ENCODE results near the gene LRRTM4. TPM values are rescaled to one million over a fixed set of nuclear protein-coding genes. Genes with fewer than 3 reads are reported as not detected.

LRRTM4 gene
- total and polyA plus RNA-seq, 2 of the 13 experiments (the other 11 are each of a cell fraction or from before 2014, with no cell fraction given) = 1.2 TPM

- TF ChIP-seq ZNF784 (CRISPR knock-in tag; IDR thresholded peaks at IDR 0.05; ENCODE audit: borderline replicate concordance) = no peak
- no peak for TF ChIP-seq ZNF20 (CRISPR knock-in tag; IDR thresholded peaks at IDR 0.05)
- TF ChIP-seq TFAP4 (IDR thresholded peaks at IDR 0.05; ENCODE audit: borderline replicate concordance, low read depth) = no peak
- TF ChIP-seq LRRFIP1 (CRISPR knock-in tag; conservative IDR thresholded peaks at IDR 0.05) = no peak
- TF ChIP-seq ZBTB1 (CRISPR knock-in tag; IDR thresholded peaks at IDR 0.05; ENCODE audit: borderline replicate concordance) = no peak
- no peak for TF ChIP-seq ZNF280B (CRISPR knock-in tag; IDR thresholded peaks at IDR 0.05; ENCODE audit: borderline replicate concordance)
- no peak for TF ChIP-seq PHF8 (CRISPR knock-in tag; IDR thresholded peaks at IDR 0.05)
- TF ChIP-seq ISL2 (CRISPR knock-in tag; IDR thresholded peaks at IDR 0.05) = no peak
- no peak for TF ChIP-seq NFAT5 (CRISPR knock-in tag; IDR thresholded peaks at IDR 0.05)
- no peak for TF ChIP-seq FOXA3 (CRISPR knock-in tag; IDR thresholded peaks at IDR 0.05)
- no peak for TF ChIP-seq NPAS2 (CRISPR knock-in tag; IDR thresholded peaks at IDR 0.05; ENCODE audit: borderline replicate concordance)
- no peak for TF ChIP-seq CENPX (CRISPR knock-in tag; IDR thresholded peaks at IDR 0.05)
Observed at GRCh38 chr2:77046339-77046738, 475.8 kb downstream of the LRRTM4 start (continued).
